ENCODE results near the gene PDHX. TPM values are rescaled to one million over a fixed set of nuclear protein-coding genes. Genes with fewer than 3 reads are reported as not detected.
"Not testable (repeated sequence)": the region's sequence is repeated elsewhere in the genome, so short reads cannot be mapped to it uniquely, and the experiment has no call there.

Gene PDHX
- total RNA-seq, 1 experiment from 2014 or later: 46.3 TPM

DNA sequence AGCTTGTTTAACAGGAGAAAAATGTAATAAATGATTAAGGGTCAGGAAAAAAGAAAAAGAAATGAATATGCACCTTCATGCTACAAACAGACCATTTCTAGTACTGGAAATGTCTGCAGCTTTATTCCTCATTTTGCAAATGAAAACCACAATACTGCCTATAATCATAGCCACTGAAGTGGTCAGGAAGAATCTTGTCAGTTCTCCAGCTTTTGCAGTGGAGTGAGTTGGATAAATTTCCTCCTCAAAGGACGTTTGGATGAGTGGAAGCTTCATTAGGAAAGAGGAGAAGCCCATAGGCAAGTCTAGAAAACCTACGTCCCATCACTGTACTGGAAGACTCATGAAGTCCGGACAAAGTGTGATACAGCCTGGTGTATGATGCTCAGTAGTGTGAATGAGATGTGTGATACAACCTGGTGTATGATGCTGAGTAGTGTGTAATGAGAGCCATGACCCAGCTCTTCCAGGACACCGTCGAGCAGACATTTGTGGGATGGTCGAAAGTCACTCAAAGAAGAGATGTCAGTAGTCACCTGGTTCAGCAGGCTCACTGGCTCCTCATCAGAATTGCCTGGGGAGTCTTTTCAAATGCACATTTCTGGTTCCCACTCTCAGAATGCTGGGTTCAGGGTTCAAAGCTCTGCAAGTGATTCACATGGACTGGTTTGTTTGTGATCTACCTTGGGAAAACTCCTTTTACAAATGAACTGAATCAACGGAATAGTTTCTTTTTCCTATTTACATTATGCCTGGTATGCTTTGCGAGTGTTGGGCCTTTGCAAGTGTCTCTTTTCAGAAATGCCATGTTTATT lies 101.3 kb downstream of the PDHX start:
- DNase-seq: peak; percentile 10
- Histone ChIP-seq H3K36me3 (replicated peaks; ENCODE audit: control insufficient read depth, insufficient read depth, low read length) (no peaks in the 10 kb centered on the region), H3K27me3 (ENCODE audit: control insufficient read depth, insufficient read depth, low read length) (no peaks in the 10 kb centered on the region), H3K4me3 (ENCODE audit: insufficient read depth, low read depth, low read length) (no peak overlapping the region)

DNA sequence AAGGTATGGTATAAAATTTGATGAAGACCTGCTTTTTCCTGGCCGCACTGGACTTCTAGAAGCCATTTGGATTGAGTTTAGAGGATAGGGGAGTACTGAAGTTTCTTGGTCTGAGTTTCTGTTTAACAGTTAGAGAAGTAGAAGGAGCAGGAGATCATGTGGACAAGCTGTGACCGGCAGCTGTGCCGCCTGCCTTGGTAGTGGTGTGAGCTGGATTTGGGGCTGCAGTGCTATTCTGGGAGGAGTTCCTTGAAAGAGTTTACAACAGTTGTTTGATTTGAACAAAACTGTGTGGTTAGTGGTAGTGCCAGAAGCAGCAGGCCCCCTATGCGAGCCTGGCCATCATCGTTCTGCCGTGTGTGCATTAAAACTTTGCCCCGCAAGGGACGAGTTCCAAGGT lies 105.2 kb downstream of the PDHX start:
- Histone ChIP-seq H3K36me3 (replicated peaks; ENCODE audit: control insufficient read depth, insufficient read depth, low read length) (no peaks in the 10 kb centered on the region), H3K4me3 (ENCODE audit: insufficient read depth, low read depth, low read length) (no peak overlapping the region), H3K27me3 (ENCODE audit: control insufficient read depth, insufficient read depth, low read length) (no peaks in the 10 kb centered on the region)
- no peak for DNase-seq

DNA sequence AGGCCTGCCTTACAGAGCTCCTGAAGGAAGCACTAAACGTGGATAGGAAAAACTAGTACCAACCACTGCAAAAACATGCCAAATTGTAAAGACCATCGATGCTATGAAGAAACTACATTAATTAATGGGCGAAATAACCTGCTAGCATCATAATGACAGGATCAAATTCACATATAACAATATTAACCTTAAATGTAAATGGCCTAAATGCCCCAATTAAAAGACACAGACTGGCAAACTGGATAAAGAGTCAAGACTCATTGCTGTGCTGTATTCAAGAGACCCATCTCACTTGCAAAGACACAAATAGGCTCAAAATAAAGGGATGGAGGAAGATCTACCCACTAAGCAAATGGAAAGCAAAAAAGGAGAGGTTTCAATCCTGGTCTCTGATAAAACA lies 107.5 kb downstream of the PDHX start:
- H3K4me3 ChIP-seq (ENCODE audit: insufficient read depth, low read depth, low read length); H3K27me3 ChIP-seq (ENCODE audit: control insufficient read depth, insufficient read depth, low read length); DNase-seq; H3K36me3 ChIP-seq (replicated peaks; ENCODE audit: control insufficient read depth, insufficient read depth, low read length): not testable (repeated sequence)

DNA sequence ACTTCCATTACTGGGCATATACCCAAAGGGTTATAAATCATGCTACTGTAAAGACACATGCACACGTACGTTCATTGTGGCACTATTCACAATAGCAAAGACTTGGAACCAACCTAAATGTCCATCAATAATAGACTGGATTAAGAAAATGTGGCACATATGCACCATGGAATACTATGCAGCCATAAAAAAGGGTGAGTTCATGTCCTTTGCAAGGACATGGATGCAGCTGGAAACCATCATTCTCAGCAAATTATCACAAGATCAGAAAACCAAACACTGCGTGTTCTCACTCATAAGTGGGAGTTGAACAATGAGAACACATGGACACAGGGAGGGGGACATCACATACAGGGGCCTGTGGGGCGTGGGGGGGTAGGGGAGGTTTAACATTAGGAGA lies 111.6 kb downstream of the PDHX start:
- not testable (repeated sequence) for H3K4me3 ChIP-seq (ENCODE audit: insufficient read depth, low read depth, low read length); DNase-seq; H3K27me3 ChIP-seq (ENCODE audit: control insufficient read depth, insufficient read depth, low read length); H3K36me3 ChIP-seq (replicated peaks; ENCODE audit: control insufficient read depth, insufficient read depth, low read length)

DNA sequence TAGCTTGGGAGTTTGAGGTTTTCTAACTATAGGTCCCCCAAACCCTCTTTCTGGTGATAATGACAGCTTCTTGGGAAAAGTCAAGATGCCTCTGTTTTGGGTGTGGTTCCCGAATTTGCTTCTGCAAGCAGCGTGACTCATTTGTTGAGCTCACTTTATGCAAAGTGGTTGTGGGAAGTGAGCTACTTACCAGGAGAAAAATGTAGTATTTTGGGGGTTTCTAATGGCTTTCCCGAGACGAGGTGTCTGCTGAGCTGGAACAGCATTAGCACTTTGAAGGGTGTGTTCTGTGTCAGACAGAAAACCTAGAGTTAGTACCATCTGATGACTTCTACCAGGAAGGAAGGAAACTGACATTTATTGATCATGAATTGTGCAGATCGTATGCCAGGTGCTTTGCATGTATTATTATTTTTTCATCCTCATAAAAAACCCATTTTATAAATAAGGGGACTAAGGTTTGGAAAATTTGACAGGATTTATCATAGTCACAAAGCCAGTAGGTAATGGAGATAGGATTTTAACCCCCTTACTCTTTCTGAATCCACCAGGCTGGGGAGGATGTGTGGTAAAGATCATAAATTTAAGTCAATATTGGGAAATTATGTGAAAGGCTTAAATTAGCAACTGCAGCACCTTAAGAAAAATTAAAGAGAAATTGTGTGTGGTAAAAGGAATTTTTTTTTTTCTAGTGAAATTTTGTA lies 113.7 kb downstream of the PDHX start:
- no peaks in the 10 kb centered on the region for H3K27me3 ChIP-seq (ENCODE audit: control insufficient read depth, insufficient read depth, low read length)
- no peak for DNase-seq
- H3K4me3 ChIP-seq (ENCODE audit: insufficient read depth, low read depth, low read length): no peak overlapping the region
- no peaks in the 10 kb centered on the region for H3K36me3 ChIP-seq (replicated peaks; ENCODE audit: control insufficient read depth, insufficient read depth, low read length)

DNA sequence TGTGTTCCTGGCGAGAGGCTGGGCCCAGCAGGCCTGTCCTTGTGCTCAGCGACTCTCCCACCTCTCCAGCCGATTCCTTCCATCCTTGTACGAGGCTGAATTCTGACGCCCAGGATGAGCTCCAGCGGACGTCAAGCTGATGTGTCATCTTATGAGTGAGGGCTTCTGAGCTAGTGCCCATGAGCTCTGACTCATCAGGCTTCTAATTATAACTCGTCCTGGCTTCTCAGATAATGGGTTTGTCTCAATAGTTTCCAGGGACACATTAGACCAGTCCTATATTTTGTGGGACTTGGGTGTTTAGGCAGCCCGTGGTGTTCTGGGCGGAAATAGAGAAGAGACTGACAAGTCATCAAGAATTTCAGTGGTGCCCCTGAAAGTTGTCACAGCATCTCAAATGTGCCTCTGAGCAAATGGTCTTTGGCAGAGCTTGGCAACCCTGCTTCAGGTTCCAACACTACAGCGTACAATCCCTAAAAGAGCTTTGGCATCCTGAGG lies 114.3 kb downstream of the PDHX start:
- no peaks in the 10 kb centered on the region for H3K36me3 ChIP-seq (replicated peaks; ENCODE audit: control insufficient read depth, insufficient read depth, low read length)
- no peak for DNase-seq
- H3K4me3 ChIP-seq (ENCODE audit: insufficient read depth, low read depth, low read length): no peak overlapping the region
- H3K27me3 ChIP-seq (ENCODE audit: control insufficient read depth, insufficient read depth, low read length): no peaks in the 10 kb centered on the region

DNA sequence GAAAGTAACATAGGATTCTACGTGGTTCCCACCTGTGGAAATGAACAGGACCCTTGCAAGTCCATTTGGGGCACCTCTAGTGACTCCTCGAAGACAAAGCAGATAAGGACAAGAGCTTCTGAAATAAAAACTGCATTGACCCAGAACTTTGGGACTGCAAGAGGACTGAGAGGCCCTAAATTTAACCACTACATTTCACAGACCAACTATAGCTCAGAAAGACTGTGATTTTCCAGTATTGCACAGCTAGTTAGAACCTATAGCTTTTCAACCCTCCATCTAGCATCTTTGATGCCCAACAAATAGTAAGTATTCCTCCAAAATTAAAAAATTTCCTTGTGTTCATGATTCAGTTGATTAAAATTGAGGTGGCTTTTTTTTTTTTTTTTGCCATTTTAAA lies 114.9 kb downstream of the PDHX start:
- DNase-seq: no peak
- no peak overlapping the region for H3K4me3 ChIP-seq (ENCODE audit: insufficient read depth, low read depth, low read length)
- no peaks in the 10 kb centered on the region for H3K27me3 ChIP-seq (ENCODE audit: control insufficient read depth, insufficient read depth, low read length)
- no peaks in the 10 kb centered on the region for H3K36me3 ChIP-seq (replicated peaks; ENCODE audit: control insufficient read depth, insufficient read depth, low read length)

DNA sequence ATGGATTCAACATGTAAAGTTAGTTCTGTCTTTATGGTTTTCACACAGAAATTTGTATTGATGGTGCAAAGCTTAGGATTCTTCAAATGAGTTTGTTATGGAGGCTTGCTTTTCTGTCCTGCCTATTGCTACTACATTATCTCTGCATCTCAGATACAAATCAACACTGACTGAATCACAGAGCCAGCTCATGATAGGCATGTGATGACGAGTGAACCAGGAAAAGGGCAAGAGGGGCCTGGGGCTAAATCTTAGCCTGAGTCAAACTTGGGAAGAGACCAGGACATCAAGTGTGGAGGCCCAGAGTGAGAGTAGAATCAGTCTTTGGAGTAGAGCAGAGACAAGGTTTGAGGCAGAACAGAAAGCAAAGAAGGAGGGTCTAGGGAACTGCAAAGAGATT lies 115.4 kb downstream of the PDHX start:
- Histone ChIP-seq H3K4me3 (ENCODE audit: insufficient read depth, low read depth, low read length) (no peak overlapping the region), H3K36me3 (replicated peaks; ENCODE audit: control insufficient read depth, insufficient read depth, low read length) (no peaks in the 10 kb centered on the region), H3K27me3 (ENCODE audit: control insufficient read depth, insufficient read depth, low read length) (no peaks in the 10 kb centered on the region)
- DNase-seq: no peak

DNA sequence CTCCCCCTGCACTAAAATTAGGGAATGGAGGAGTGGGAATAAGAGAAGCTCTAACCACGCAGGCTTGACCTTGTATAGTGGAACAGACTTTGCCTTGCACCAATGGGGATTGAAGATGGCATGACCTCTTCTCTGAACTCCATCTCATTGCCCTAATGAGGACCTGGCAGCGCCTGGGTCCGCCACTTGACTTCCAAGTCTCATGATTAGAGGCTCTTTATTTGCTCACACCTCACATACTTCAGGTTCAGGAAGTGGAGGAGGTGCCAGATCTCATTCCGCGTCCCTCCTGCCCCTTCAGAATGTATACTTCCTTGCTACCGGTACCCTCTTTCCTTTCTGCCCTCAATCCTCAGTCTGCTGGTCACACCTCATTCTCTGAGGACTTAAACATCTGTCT lies 116.6 kb downstream of the PDHX start:
- no peak for DNase-seq
- Histone ChIP-seq H3K36me3 (replicated peaks; ENCODE audit: control insufficient read depth, insufficient read depth, low read length) (no peaks in the 10 kb centered on the region), H3K4me3 (ENCODE audit: insufficient read depth, low read depth, low read length) (no peak overlapping the region), H3K27me3 (ENCODE audit: control insufficient read depth, insufficient read depth, low read length) (no peaks in the 10 kb centered on the region)

DNA sequence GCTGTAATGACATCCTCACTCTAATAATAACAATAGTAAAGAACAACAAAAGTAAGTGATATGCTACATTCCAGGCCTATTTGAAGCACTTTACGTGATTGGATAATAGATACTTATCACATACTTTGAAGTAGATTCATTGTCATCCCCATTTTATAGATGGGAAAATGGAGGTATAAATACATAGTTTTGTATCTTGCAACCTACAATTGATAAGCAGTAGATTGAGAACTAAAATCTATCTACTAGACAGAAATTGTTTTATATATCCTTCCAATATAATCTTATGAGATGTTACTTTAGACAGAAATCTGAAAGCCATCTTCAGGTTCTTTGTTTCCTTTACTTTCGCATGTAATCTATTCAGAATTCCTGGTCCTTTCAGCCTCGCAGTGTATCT lies 118.0 kb downstream of the PDHX start:
- no peak for DNase-seq
- Histone ChIP-seq H3K36me3 (replicated peaks; ENCODE audit: control insufficient read depth, insufficient read depth, low read length) (no peaks in the 10 kb centered on the region), H3K4me3 (ENCODE audit: insufficient read depth, low read depth, low read length) (no peak overlapping the region), H3K27me3 (ENCODE audit: control insufficient read depth, insufficient read depth, low read length) (no peaks in the 10 kb centered on the region)

DNA sequence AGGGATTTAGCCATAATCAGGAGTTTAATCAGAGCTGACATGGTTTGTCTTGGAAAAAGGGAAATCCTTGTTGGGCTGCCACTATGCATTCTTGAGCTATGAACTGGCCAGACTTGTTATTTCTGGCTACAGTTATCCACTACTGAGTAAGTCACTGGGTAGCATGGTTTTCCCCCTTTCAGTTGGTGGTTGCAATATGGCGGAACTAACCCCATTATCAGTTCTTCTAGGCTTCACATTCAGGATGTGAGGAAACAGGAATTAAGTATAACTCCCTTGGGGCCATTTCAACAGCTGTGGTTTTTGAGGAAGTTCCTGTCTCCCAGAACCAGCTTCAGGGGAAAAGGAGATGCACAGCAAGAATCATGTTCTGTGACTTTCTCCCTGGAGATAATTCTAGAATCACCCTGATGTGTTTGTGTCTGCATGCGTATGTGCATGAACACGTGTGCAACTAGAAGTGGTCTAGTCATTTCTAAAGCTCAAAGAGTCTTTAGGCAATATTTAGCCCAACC lies 119.5 kb downstream of the PDHX start:
- no peaks in the 10 kb centered on the region for H3K27me3 ChIP-seq (ENCODE audit: control insufficient read depth, insufficient read depth, low read length)
- H3K4me3 ChIP-seq (ENCODE audit: insufficient read depth, low read depth, low read length): no peak overlapping the region
- no peaks in the 10 kb centered on the region for H3K36me3 ChIP-seq (replicated peaks; ENCODE audit: control insufficient read depth, insufficient read depth, low read length)
- no peak for DNase-seq

DNA sequence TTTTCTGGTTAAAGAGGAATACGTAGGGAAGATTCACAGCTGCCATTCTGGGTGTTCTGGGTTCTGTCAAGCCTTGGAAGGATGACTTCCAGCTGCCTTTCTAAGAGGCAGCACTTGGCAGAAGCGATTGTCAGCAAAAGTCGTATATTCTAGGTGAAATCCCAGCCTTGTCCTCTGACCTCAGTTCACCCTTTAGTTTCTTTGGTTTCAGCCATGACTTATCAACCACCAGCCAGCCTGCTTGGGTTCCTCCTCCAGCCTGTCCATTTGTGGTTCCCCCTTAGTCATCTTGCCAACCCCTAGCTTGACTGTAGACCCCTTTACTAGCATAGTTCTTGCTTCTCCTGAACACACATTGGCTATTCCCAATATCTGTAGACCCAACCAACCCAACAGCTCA lies 120.2 kb downstream of the PDHX start:
- H3K4me3 ChIP-seq (ENCODE audit: insufficient read depth, low read depth, low read length): no peak overlapping the region
- no peak for DNase-seq
- no peaks in the 10 kb centered on the region for H3K27me3 ChIP-seq (ENCODE audit: control insufficient read depth, insufficient read depth, low read length)
- H3K36me3 ChIP-seq (replicated peaks; ENCODE audit: control insufficient read depth, insufficient read depth, low read length): no peaks in the 10 kb centered on the region

DNA sequence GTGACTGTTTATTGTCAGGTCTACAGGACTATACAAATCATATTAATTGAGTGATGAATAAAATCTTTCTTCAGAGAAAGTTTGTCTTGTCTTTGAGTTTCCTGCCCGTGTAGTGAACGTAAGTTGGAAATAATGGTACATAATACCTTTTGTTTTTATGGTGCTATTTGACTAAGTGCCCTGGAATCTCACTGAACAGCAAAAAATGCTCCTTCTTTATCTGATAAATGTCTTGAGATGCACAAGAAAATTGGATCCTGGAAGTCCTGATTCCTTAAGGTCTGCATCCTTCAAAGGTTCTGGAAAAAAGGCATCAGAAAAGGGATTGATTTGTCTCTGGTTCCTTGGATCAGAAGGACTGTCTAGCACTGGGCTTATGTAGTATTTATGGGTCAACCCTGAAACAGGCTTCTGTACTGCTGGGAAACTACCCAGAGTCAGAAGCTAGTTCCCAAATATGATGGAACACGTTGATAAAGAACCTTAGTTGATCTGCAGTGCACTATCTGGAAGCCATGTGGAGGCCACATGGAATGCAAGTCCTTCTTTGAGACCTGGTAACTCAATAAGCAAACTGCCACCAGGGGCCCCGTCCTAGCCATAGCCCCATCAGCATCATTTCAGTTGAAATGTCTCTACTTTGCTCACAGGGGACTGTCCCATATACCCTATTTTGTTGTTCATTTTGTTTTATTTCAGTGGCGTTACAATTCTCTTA lies 122.0 kb downstream of the PDHX start:
- H3K4me3 ChIP-seq (ENCODE audit: insufficient read depth, low read depth, low read length): no peak overlapping the region
- no peaks in the 10 kb centered on the region for H3K27me3 ChIP-seq (ENCODE audit: control insufficient read depth, insufficient read depth, low read length)
- no peak for DNase-seq
- H3K36me3 ChIP-seq (replicated peaks; ENCODE audit: control insufficient read depth, insufficient read depth, low read length): no peaks in the 10 kb centered on the region

DNA sequence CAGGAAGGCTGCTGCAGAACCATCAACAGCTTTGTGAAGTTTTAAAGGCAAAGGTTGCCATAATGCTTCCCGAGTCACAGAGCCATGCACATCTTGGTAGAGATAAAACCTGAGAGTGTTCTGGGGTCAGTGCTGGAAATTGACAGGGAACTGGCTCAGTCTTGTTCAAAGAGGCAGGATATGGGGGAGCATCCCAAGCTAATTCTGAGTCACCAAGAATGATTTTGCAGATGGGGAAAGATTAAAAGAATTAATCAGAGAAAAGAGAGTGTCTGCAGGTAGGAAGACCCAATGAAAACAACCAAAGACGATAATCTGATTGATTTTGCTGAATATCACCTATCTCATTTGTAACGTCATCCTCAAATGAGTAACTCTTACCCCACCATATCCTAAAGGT lies 122.7 kb downstream of the PDHX start:
- H3K4me3 ChIP-seq (ENCODE audit: insufficient read depth, low read depth, low read length): no peak overlapping the region
- H3K27me3 ChIP-seq (ENCODE audit: control insufficient read depth, insufficient read depth, low read length): no peaks in the 10 kb centered on the region
- DNase-seq: no peak
- H3K36me3 ChIP-seq (replicated peaks; ENCODE audit: control insufficient read depth, insufficient read depth, low read length): no peaks in the 10 kb centered on the region
